H1 (cell line): ENCODE measurements around the gene ARHGAP6. TPM values are rescaled to one million over a fixed set of nuclear protein-coding genes. Genes with fewer than 3 reads are reported as not detected.

ENCODE experiments used
- CTCF ChIA-PET: fragments of 300-600 bp; sonication (Branson Sonifier 250); formaldehyde crosslinking; loops from one replicate; lab custom pipeline; 2021; ENCODE audit not compliant: partially characterized antibody; lab: Charles Lee
- POLR2A ChIA-PET: fragments of 300-600 bp; sonication (Branson Sonifier 250); formaldehyde crosslinking; loops from one replicate; lab custom pipeline; 2021; ENCODE audit warnings: inconsistent platforms; ENCODE audit not compliant: partially characterized antibody; lab: Charles Lee
- DNase-seq, 2 experiments: peaks; one replicate each; pipeline versions ENCODE4 v3.0.0 to v3.0.0-alpha.2; 2010 to 2022; ENCODE audit warnings: low spot score in 2 of 2, low read depth in 1 of 2, mixed read lengths in 1 of 2
- FAIRE-seq: peaks from 2 replicates; lab custom pipeline; 2011; peaks lifted over from hg19 to GRCh38; lab: Jason Lieb, UNC
- H2AFZ ChIP-seq: 2 replicates; pipeline ENCODE4 v1.8.1; 2012; ENCODE audit warnings: low read length, inconsistent platforms
- H2AK5ac ChIP-seq: 2 replicates; pipeline ENCODE4 v1.6.1; 2013; ENCODE audit warnings: low read depth, low read length
- H2BK120ac ChIP-seq: replicated peaks from 2 replicates; pipeline ENCODE3; 2013; ENCODE audit warnings: low read depth, low read length, inconsistent platforms
- H2BK12ac ChIP-seq: 2 replicates; pipeline ENCODE4 v1.6.1; 2013; ENCODE audit warnings: low read depth, low read length
- H2BK15ac ChIP-seq: 2 replicates; pipeline ENCODE4 v1.6.1; 2013; ENCODE audit warnings: low read length
- H2BK20ac ChIP-seq: 2 replicates; pipeline ENCODE4 v1.6.1; 2013; ENCODE audit warnings: low read length
- H2BK5ac ChIP-seq: 2 replicates; pipeline ENCODE4 v1.6.1; 2013; ENCODE audit warnings: low read depth, low read length
- H3K14ac ChIP-seq: 2 replicates; pipeline ENCODE4 v1.6.1; 2013; ENCODE audit warnings: inconsistent platforms; ENCODE audit not compliant: insufficient read length
- H3K18ac ChIP-seq: 2 replicates; pipeline ENCODE4 v1.6.1; 2013; ENCODE audit warnings: low read length; ENCODE audit errors: extremely low read depth
- H3K23ac ChIP-seq: 2 replicates; pipeline ENCODE4 v1.6.1; 2013; ENCODE audit warnings: inconsistent platforms; ENCODE audit not compliant: insufficient read length
- H3K23me2 ChIP-seq: 2 replicates; pipeline ENCODE4 v1.6.1; 2013; ENCODE audit warnings: low read depth, low read length
- H3K27ac ChIP-seq: 2 replicates; pipeline ENCODE4 v1.6.1; 2011; ENCODE audit warnings: low read depth, low read length, inconsistent platforms
- H3K27me3 ChIP-seq, 4 experiments: replicated peaks in 1 of 4; 1 replicate in 1 of 4; 2 replicates in 3 of 4; pipeline versions ENCODE4 v1.6.1 to v1.8.1; 2011 to 2013; ENCODE audit warnings: low read length in 3 of 4, mild to moderate bottlenecking in 3 of 4, inconsistent platforms in 2 of 4, mixed read lengths in 2 of 4, moderate library complexity in 1 of 4; ENCODE audit not compliant: control insufficient read depth in 3 of 4, insufficient read depth in 3 of 4; ENCODE audit errors: extremely low read depth in 1 of 4
- H3K36me3 ChIP-seq, 4 experiments: 2 replicates each; pipeline versions ENCODE4 v1.6.1 to v1.8.1; 2011 to 2013; ENCODE audit warnings: mild to moderate bottlenecking in 4 of 4, low read length in 3 of 4, moderate library complexity in 2 of 4, control low read depth in 1 of 4, inconsistent platforms in 1 of 4; ENCODE audit not compliant: insufficient read depth in 4 of 4, control insufficient read depth in 2 of 4
- H3K4ac ChIP-seq: replicated peaks from 2 replicates; pipeline ENCODE3; 2013; ENCODE audit warnings: low read length, low read depth, mixed read lengths, inconsistent platforms; ENCODE audit not compliant: insufficient read length
- H3K4me1 ChIP-seq, 4 experiments: replicated peaks in 1 of 4; 1 replicate in 1 of 4; 2 replicates in 3 of 4; pipeline versions ENCODE4 v1.6.1 to v1.8.1; 2011 to 2013; ENCODE audit warnings: low read length in 3 of 4, inconsistent platforms in 2 of 4, mixed read lengths in 1 of 4; ENCODE audit not compliant: insufficient read depth in 4 of 4, control insufficient read depth in 3 of 4
- H3K4me2 ChIP-seq, 2 experiments: 2 replicates each; pipeline versions ENCODE4 v1.6.1 to v1.8.1; 2011 to 2013; ENCODE audit warnings: low read depth in 2 of 2, low read length in 2 of 2, control low read depth in 1 of 2, inconsistent platforms in 1 of 2, mild to moderate bottlenecking in 1 of 2; ENCODE audit not compliant: insufficient read depth in 1 of 2
- H3K4me3 ChIP-seq, 4 experiments: fragments of 200-600, 300-600 bp in 1 of 4; sonication (generic), shearing (Covaris generic), sonication (Bioruptor Twin) in 1 of 4; 2 replicates each; pipeline versions ENCODE4 v1.5.1 to v1.8.1; 2011 to 2016; ENCODE audit warnings: low read length in 4 of 4, low read depth in 3 of 4, control low read depth in 2 of 4, inconsistent platforms in 2 of 4, mild to moderate bottlenecking in 2 of 4, mixed read lengths in 1 of 4, moderate library complexity in 1 of 4; ENCODE audit not compliant: insufficient read depth in 2 of 4; ENCODE audit errors: extremely low read depth in 1 of 4
- H3K56ac ChIP-seq: replicated peaks from 2 replicates; pipeline ENCODE3; 2013; ENCODE audit warnings: low read depth, mild to moderate bottlenecking, mixed read lengths, low read length, inconsistent platforms; ENCODE audit not compliant: insufficient read length
- H3K79me1 ChIP-seq: 2 replicates; pipeline ENCODE4 v1.6.1; 2013; ENCODE audit warnings: low read depth, low read length, control low read depth
- H3K79me2 ChIP-seq, 2 experiments: 2 replicates each; pipeline versions ENCODE4 v1.6.1 to v1.8.1; 2012 to 2013; ENCODE audit warnings: low read length in 2 of 2, mild to moderate bottlenecking in 2 of 2, inconsistent platforms in 1 of 2; ENCODE audit not compliant: insufficient read depth in 2 of 2, control insufficient read depth in 1 of 2
- H3K9ac ChIP-seq, 4 experiments: replicated peaks in 1 of 4; 1 replicate in 1 of 4; 2 replicates in 3 of 4; pipeline versions ENCODE4 v1.6.1 to v1.8.1; 2011 to 2013; ENCODE audit warnings: low read depth in 3 of 4, low read length in 3 of 4, control low read depth in 2 of 4, mild to moderate bottlenecking in 2 of 4, moderate library complexity in 2 of 4, inconsistent platforms in 1 of 4; ENCODE audit errors: extremely low read depth in 1 of 4
- H3K9me3 ChIP-seq, 2 experiments: 2 replicates each; pipeline versions ENCODE4 v1.6.1 to v1.8.1; 2012 to 2013; ENCODE audit warnings: mild to moderate bottlenecking in 2 of 2, moderate library complexity in 2 of 2, control low read depth in 1 of 2, inconsistent platforms in 1 of 2, low read depth in 1 of 2, low read length in 1 of 2, mixed read lengths in 1 of 2; ENCODE audit not compliant: insufficient read depth in 2 of 2
- H4K20me1 ChIP-seq, 2 experiments: replicated peaks in 1 of 2; 2 replicates each; pipeline versions ENCODE3 to v1.8.1; 2011 to 2013; ENCODE audit warnings: inconsistent platforms in 2 of 2, low read length in 2 of 2, mild to moderate bottlenecking in 1 of 2; ENCODE audit not compliant: insufficient read depth in 2 of 2, control insufficient read depth in 1 of 2
- H4K5ac ChIP-seq: 2 replicates; pipeline ENCODE4 v1.6.1; 2013; ENCODE audit warnings: low read length, low read depth, mixed read lengths, inconsistent platforms; ENCODE audit not compliant: insufficient read length
- H4K8ac ChIP-seq: 2 replicates; pipeline ENCODE4 v1.8.0; 2013; ENCODE audit warnings: mild to moderate bottlenecking, moderate library complexity, low read length, inconsistent platforms; ENCODE audit not compliant: insufficient read depth; ENCODE audit errors: extremely low read depth
- H4K91ac ChIP-seq: replicated peaks from 2 replicates; pipeline ENCODE3; 2013; ENCODE audit warnings: low read length, mixed read lengths, inconsistent platforms; ENCODE audit not compliant: insufficient read length
- BACH1 ChIP-seq: IDR thresholded peaks from 2 replicates; pipeline ENCODE4 v1.6.1; 2012; ENCODE audit warnings: low read length, improper control_type of control experiment
- CBX5 ChIP-seq: fragments of 300-800, 300-1000 bp; sonication (generic); IDR thresholded peaks from 2 replicates; pipeline ENCODE4 v1.7.1; 2016; ENCODE audit warnings: antibody characterized with exemption, low read length, low read depth
- CHD1 ChIP-seq: IDR thresholded peaks from 2 replicates; pipeline ENCODE4 v1.6.1; 2012; ENCODE audit warnings: low read depth, low read length, improper control_type of control experiment
- CREB1 ChIP-seq: IDR thresholded peaks from 2 replicates; pipeline ENCODE4 v1.6.1; 2012; ENCODE audit warnings: inconsistent platforms
- E2F6 ChIP-seq: IDR thresholded peaks from 2 replicates; pipeline ENCODE4 v1.6.1; 2012; ENCODE audit warnings: inconsistent platforms
- EZH2 ChIP-seq: fragments of 200-600 bp; sonication (generic); IDR thresholded peaks from 2 replicates; pipeline ENCODE4 v1.7.1; 2012; ENCODE audit warnings: low read depth, mild to moderate bottlenecking, moderate library complexity, low read length, inconsistent platforms; ENCODE audit not compliant: severe bottlenecking
- HDAC2 ChIP-seq, 2 experiments: fragments of 300-600 bp in 1 of 2; sonication (generic) in 1 of 2; IDR thresholded peaks; 2 replicates each; pipeline ENCODE4 v1.6.1; 2011 to 2012; ENCODE audit warnings: low read depth in 2 of 2, low read length in 2 of 2, mild to moderate bottlenecking in 2 of 2, moderate library complexity in 2 of 2, borderline replicate concordance in 1 of 2, inconsistent platforms in 1 of 2
- HDAC6 ChIP-seq: IDR thresholded peaks from one replicate; pipeline ENCODE4 v1.7.1; 2012; ENCODE audit warnings: low read depth, mild to moderate bottlenecking, inconsistent platforms, low read length, moderate library complexity
- POU5F1 ChIP-seq: IDR thresholded peaks from 2 replicates; pipeline ENCODE4 v1.6.1; 2011; ENCODE audit warnings: low read depth, mild to moderate bottlenecking, low read length, moderate library complexity
- RBBP5 ChIP-seq: IDR thresholded peaks from 2 replicates; pipeline ENCODE4 v1.7.1; 2012; ENCODE audit warnings: low read depth, mild to moderate bottlenecking, inconsistent platforms, low read length, moderate library complexity, borderline replicate concordance
- RFX5 ChIP-seq: IDR thresholded peaks from 2 replicates; pipeline ENCODE4 v1.6.1; 2011; ENCODE audit warnings: low read depth, low read length, improper control_type of control experiment, borderline replicate concordance
- SIRT6 ChIP-seq: IDR thresholded peaks from one replicate; pipeline ENCODE4 v1.7.1; 2012; ENCODE audit warnings: low read length, inconsistent platforms
- SP2 ChIP-seq: IDR thresholded peaks from 2 replicates; pipeline ENCODE4 v1.6.1; 2012; ENCODE audit warnings: mild to moderate bottlenecking, low read length, inconsistent platforms
- SP4 ChIP-seq: IDR thresholded peaks from 2 replicates; pipeline ENCODE4 v1.6.1; 2012; ENCODE audit warnings: low read length, inconsistent platforms
- WGBS, 2 experiments: shearing (Covaris generic) in 1 of 2; methylation state at CpG; one replicate each; pipeline versions ENCODE4 v1.1.6 to v1.1.7; 2013 to 2015; ENCODE audit warnings: low lambda C conversion rate in 2 of 2, mixed read lengths in 2 of 2, inconsistent platforms in 1 of 2, low coverage in 1 of 2, missing lambda C conversion rate in 1 of 2; ENCODE audit not compliant: insufficient replicate concordance in 2 of 2, insufficient coverage in 1 of 2, insufficient read length in 1 of 2; ENCODE audit errors: extremely low coverage in 1 of 2, missing lambda C conversion rate in 1 of 2; 5-methylcytosine and 5-hydroxymethylcytosine counted together
- polyA plus RNA-seq, 7 experiments: library from polyadenylated mRNA; depleted of rRNA in 3 of 7; stranded (reverse) in 5 of 7; unstranded in 2 of 7; fragments of >200 nt in 5 of 7; fragments of 200-250 nt in 2 of 7; gene quantifications; 1 replicate in 5 of 7; 2 replicates in 1 of 7; 4 replicates in 1 of 7; pipeline versions ENCODE4 v1.2.1 to v1.2.3, GENCODE V29; 2011 to 2013; ENCODE audit warnings: missing spikeins in 2 of 7, mixed read lengths in 2 of 7
- total RNA-seq: library from RNA; stranded (reverse); fragmentation: NEBNext Ultra II Directional; extraction: Animal tissue kit (Norgen Biotek cat#: 25700); gene quantifications from 2 replicates; pipeline ENCODE4 v1.2.1, GENCODE V29; 2021

Gene ARHGAP6
- total and polyA plus RNA-seq, 2 of the 8 experiments (the other 6 are each of a cell fraction or from before 2014, with no cell fraction given): 0.35 to 0.82 TPM

DNA sequence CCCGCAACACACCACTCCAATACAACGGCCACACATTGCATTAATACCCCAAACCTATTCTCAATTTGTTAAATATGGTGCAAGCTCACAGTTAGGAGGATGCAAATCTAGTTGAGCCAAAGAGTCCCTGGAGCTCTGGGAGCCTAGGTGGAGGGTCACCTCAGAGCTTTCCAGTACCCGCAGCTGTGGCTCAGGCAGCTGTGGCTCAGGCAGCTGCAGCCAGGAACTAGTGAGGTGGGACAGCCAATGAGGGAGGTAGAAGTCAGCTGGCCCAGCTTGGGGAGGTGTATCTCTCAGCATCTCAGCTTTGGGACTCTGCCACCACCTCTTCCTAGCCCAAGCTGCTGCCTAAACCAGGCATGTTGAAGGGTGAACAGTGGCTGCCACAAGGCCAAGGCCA, 36.7 kb upstream of the ARHGAP6 start:
- FAIRE-seq (no peak), DNase-seq (no peak)
- H3K14ac ChIP-seq: no peak overlapping the region
- no peak overlapping the region for H3K4ac ChIP-seq
- ChIA-PET CTCF (no interaction called here), POLR2A (no interaction called here)
- H2AK5ac ChIP-seq: no peak overlapping the region
- H3K79me2 ChIP-seq: no peaks in the 10 kb centered on the region
- H3K4me3 ChIP-seq: no peak overlapping the region
- H3K9ac ChIP-seq: no peak overlapping the region
- no peak overlapping the region for H4K5ac ChIP-seq
- H2BK5ac ChIP-seq: no peak overlapping the region
- H3K36me3 ChIP-seq: no peaks in the 10 kb centered on the region
- H2BK20ac ChIP-seq: no peak overlapping the region
- no peak overlapping the region for H3K27ac ChIP-seq
- H2BK120ac ChIP-seq: no peak overlapping the region
- no peak overlapping the region for H4K8ac ChIP-seq
- H4K20me1 ChIP-seq: no peaks in the 10 kb centered on the region
- H3K4me2 ChIP-seq: no peak overlapping the region
- H3K23ac ChIP-seq: no peak overlapping the region
- H2BK15ac ChIP-seq: no peak overlapping the region
- H2BK12ac ChIP-seq: no peak overlapping the region
- no peaks in the 10 kb centered on the region for H3K27me3 ChIP-seq
- WGBS, 2 experiments: 95% methylated on average over 3 of the region's 3 CpGs; no CpG with 5 or more reads in 1 of the 2 experiments
- no peaks in the 10 kb centered on the region for H3K23me2 ChIP-seq
- no peaks in the 10 kb centered on the region for H3K4me1 ChIP-seq
- no peak overlapping the region for H2AFZ ChIP-seq
- H3K18ac ChIP-seq: no peak overlapping the region
- no peak overlapping the region for H3K56ac ChIP-seq
- no peak overlapping the region for H4K91ac ChIP-seq
- no peaks in the 10 kb centered on the region for H3K79me1 ChIP-seq
- H3K9me3 ChIP-seq: no peaks in the 10 kb centered on the region
- TF ChIP-seq RFX5 (no peak), SIRT6 (no peak), CBX5 (no peak), CREB1 (no peak), BACH1 (no peak), EZH2 (no peak), CHD1 (no peak), HDAC2 (IDR thresholded peaks at IDR 0.05; ENCODE audit: borderline replicate concordance in 1 of 2, low read depth in 2 of 2, low read length in 2 of 2) (no peak), SP2 (no peak), RBBP5 (no peak), HDAC6 (no peak), SP4 (no peak), POU5F1 (no peak), E2F6 (no peak)
